ENCODE results near the gene DNAI4. TPM values are rescaled to one million over a fixed set of nuclear protein-coding genes. Genes with fewer than 3 reads are reported as not detected.

The DNAI4 gene
- total and polyA plus RNA-seq, 2 of the 8 experiments (the other 6 are each of a cell fraction or from before 2014, with no cell fraction given), result 0.32 to 2.1 TPM

DNA sequence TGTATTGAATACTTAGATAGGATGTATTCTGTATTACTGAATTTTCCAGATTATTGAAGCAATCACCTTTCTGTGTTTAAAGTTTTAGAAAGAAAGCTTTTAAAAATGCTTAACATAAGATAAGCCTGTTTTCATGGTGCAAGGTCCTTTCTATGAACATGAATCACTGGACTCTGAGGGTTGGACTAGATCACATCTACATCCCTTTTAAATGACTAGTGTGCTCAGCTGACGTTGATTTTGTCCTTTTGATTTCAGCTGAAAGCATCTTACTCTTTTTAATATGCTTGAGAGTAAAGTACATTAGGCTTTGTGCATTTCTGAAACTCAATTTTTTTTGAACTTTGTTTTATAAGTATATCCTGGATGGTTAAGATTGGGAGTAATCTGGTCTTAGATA, 16.3 kb upstream of the DNAI4 start:
- no peak overlapping the region for H4K91ac ChIP-seq (replicated peaks; ENCODE audit: insufficient read length, low read length)
- no peak overlapping the region for H3K14ac ChIP-seq (ENCODE audit: insufficient read length)
- no peak overlapping the region for H2AK5ac ChIP-seq (ENCODE audit: low read depth, low read length)
- H3K23me2 ChIP-seq (ENCODE audit: low read depth, low read length), result no peaks in the 10 kb centered on the region
- H3K9ac ChIP-seq (replicated peaks in 1 of 4; ENCODE audit: extremely low read depth in 1 of 4, low read depth in 3 of 4, low read length in 3 of 4), result no peak overlapping the region
- ChIA-PET POLR2A (ENCODE audit: partially characterized antibody) (no interaction called here), CTCF (ENCODE audit: partially characterized antibody) (interaction anchor here (0.6 to 0.7 kb wide), 2 partner anchors 1253 to 1722 kb away, joined by 3 read pairs; no protein-coding TSS in a partner anchor)
- no peak overlapping the region for H2BK15ac ChIP-seq (ENCODE audit: low read length)
- H3K4me3 ChIP-seq (ENCODE audit: extremely low read depth in 1 of 4, insufficient read depth in 2 of 4, low read depth in 3 of 4, low read length in 4 of 4), result no peak overlapping the region
- no peak overlapping the region for H2BK12ac ChIP-seq (ENCODE audit: low read depth, low read length)
- 100% methylated on average over 1 of the region's 1 CpG; no CpG with 5 or more reads in 1 of the 2 experiments for WGBS, 2 experiments (ENCODE audit: extremely low coverage in 1 of 2, insufficient coverage in 1 of 2, insufficient read length in 1 of 2, insufficient replicate concordance in 2 of 2, low coverage in 1 of 2, low lambda C conversion rate in 2 of 2, missing lambda C conversion rate in 1 of 2)
- peaks cover 0 to 2% (median 0%) of the 10 kb centered on the region in 4 experiments; a peak in 1 of 7 replicates for H3K4me1 ChIP-seq (replicated peaks in 1 of 4; ENCODE audit: control insufficient read depth in 3 of 4, insufficient read depth in 4 of 4, low read length in 3 of 4)
- no peak overlapping the region for H2AFZ ChIP-seq (ENCODE audit: low read length)
- H2BK5ac ChIP-seq (ENCODE audit: low read depth, low read length), result no peak overlapping the region
- H3K9me3 ChIP-seq (ENCODE audit: insufficient read depth in 2 of 2, low read depth in 1 of 2, low read length in 1 of 2), result no peaks in the 10 kb centered on the region
- H3K79me2 ChIP-seq (ENCODE audit: control insufficient read depth in 1 of 2, insufficient read depth in 2 of 2, low read length in 2 of 2), result peaks cover 0 to 66% of the 10 kb centered on the region in 2 experiments
- H4K5ac ChIP-seq (ENCODE audit: insufficient read length, low read depth, low read length), result no peak overlapping the region
- no peaks in the 10 kb centered on the region; the same call in 1 of the 2 replicates for H3K79me1 ChIP-seq (ENCODE audit: low read depth, low read length)
- no peak overlapping the region for H2BK20ac ChIP-seq (ENCODE audit: low read length)
- no peak overlapping the region for H4K8ac ChIP-seq (ENCODE audit: extremely low read depth, insufficient read depth, low read length)
- H3K18ac ChIP-seq (ENCODE audit: extremely low read depth, low read length), result no peak overlapping the region
- H3K23ac ChIP-seq (ENCODE audit: insufficient read length), result no peak overlapping the region
- H3K56ac ChIP-seq (replicated peaks; ENCODE audit: insufficient read length, low read depth, low read length), result no peak overlapping the region
- H3K27ac ChIP-seq (ENCODE audit: low read depth, low read length), result no peak overlapping the region
- FAIRE-seq, result no peak
- no peak overlapping the region for H2BK120ac ChIP-seq (replicated peaks; ENCODE audit: low read depth, low read length)
- H3K4ac ChIP-seq (replicated peaks; ENCODE audit: insufficient read length, low read depth, low read length), result no peak overlapping the region
- no peak overlapping the region for H3K4me2 ChIP-seq (ENCODE audit: insufficient read depth in 1 of 2, low read depth in 2 of 2, low read length in 2 of 2)
- H3K36me3 ChIP-seq (ENCODE audit: control insufficient read depth in 2 of 4, insufficient read depth in 4 of 4, low read length in 3 of 4), result peaks cover 0 to 10% (median under 1%) of the 10 kb centered on the region in 4 experiments; a peak in 2 of 8 replicates
- no peaks in the 10 kb centered on the region for H3K27me3 ChIP-seq (replicated peaks in 1 of 4; ENCODE audit: control insufficient read depth in 3 of 4, extremely low read depth in 1 of 4, insufficient read depth in 3 of 4, low read length in 3 of 4)
- DNase-seq (ENCODE audit: low read depth in 1 of 2, low spot score in 2 of 2), result no peak
- H4K20me1 ChIP-seq (replicated peaks in 1 of 2; ENCODE audit: control insufficient read depth in 1 of 2, insufficient read depth in 2 of 2, low read length in 2 of 2), result no peaks in the 10 kb centered on the region
- no peak for TF ChIP-seq USF2 (IDR thresholded peaks at IDR 0.05; ENCODE audit: low read length)
- no peak for TF ChIP-seq MAFK (IDR thresholded peaks at IDR 0.05; ENCODE audit: low read depth, low read length)
- no peak for TF ChIP-seq POLR2AphosphoS5 (IDR thresholded peaks at IDR 0.05; ENCODE audit: low read depth, low read length)
- no peak for TF ChIP-seq TAF7 (optimal IDR thresholded peaks at IDR 0.05; ENCODE audit: borderline replicate concordance, low read depth, low read length)

All from H1 (cell line).